PC-3 (cell line): ENCODE results near the gene CAPSL. TPM values are rescaled to one million over a fixed set of nuclear protein-coding genes. Genes with fewer than 3 reads are reported as not detected.
A peak's percentile ranks its signal among the peaks of the same experiment; 100 is the strongest.

Experiments used
- ATAC-seq: fragments of 200-7000 bp; cut with Tn5 transposase; 2 replicates; pipeline ENCODE4 v1.9.1; 2020; ENCODE audit warnings: mild to moderate bottlenecking, moderate library complexity
- BruUV-seq: library from RNA; stranded (reverse); fragments of 400-500 nt; replicated peaks from 2 replicates; lab custom pipeline; 2021; lab: Mats Ljungman, UMichigan
- CTCF ChIA-PET: fragments of 300-600 bp; sonication (Branson Sonifier 250); formaldehyde crosslinking; loops from one replicate; lab custom pipeline; 2022; ENCODE audit warnings: antibody characterized with exemption; lab: Charles Lee
- POLR2A ChIA-PET: fragments of 300-600 bp; sonication (Branson Sonifier 250); formaldehyde crosslinking; loops from one replicate; lab custom pipeline; 2022; ENCODE audit warnings: antibody characterized with exemption; ENCODE audit not compliant: unreplicated experiment; lab: Charles Lee
- DNase-seq: peaks from one replicate; pipeline ENCODE4 v3.0.0-alpha.2; 2015
- H2AFZ ChIP-seq: fragments of 300-600 bp; sonication (generic); 2 replicates; pipeline ENCODE4 v1.6.0; 2016; ENCODE audit warnings: antibody characterized with exemption, low read length
- H3F3A ChIP-seq: fragments of 300-600 bp; sonication (generic); one replicate; pipeline ENCODE4 v1.6.0; 2017; ENCODE audit warnings: antibody characterized with exemption, low read length, control low read depth, mild to moderate bottlenecking; ENCODE audit not compliant: unreplicated experiment
- H3K27ac ChIP-seq: fragments of 300-600 bp; sonication (generic); 2 replicates; pipeline ENCODE4 v1.5.1; 2016; ENCODE audit warnings: mild to moderate bottlenecking, low read length
- H3K27me3 ChIP-seq: fragments of 300-600 bp; sonication (generic); 2 replicates; pipeline ENCODE4 v1.6.1; 2016; ENCODE audit warnings: low read length, mixed read lengths
- H3K36me3 ChIP-seq: fragments of 300-600 bp; sonication (generic); 2 replicates; pipeline ENCODE4 v1.6.1; 2016; ENCODE audit warnings: low read depth, mixed run types, low read length, mixed read lengths
- H3K4me1 ChIP-seq: fragments of 300-600 bp; sonication (generic); 2 replicates; pipeline ENCODE4 v1.5.1; 2016; ENCODE audit warnings: low read length; ENCODE audit not compliant: insufficient read depth
- H3K4me2 ChIP-seq: fragments of 300-600 bp; sonication (generic); 2 replicates; pipeline ENCODE4 v1.6.0; 2016; ENCODE audit warnings: low read length
- H3K4me3 ChIP-seq: fragments of 300-600 bp; sonication (generic); 2 replicates; pipeline ENCODE4 v1.5.1; 2016; ENCODE audit warnings: mild to moderate bottlenecking, low read length, mixed read lengths
- H3K79me2 ChIP-seq: fragments of 300-600 bp; sonication (generic); 2 replicates; pipeline ENCODE4 v1.6.1; 2017; ENCODE audit warnings: low read length, mixed read lengths
- H3K9ac ChIP-seq: fragments of 300-600 bp; sonication (generic); 2 replicates; pipeline ENCODE4 v1.6.0; 2016; ENCODE audit warnings: mild to moderate bottlenecking, low read length
- H3K9me2 ChIP-seq: fragments of 300-600 bp; sonication (generic); replicated peaks from 2 replicates; pipeline ENCODE4 v1.6.1; 2016; ENCODE audit warnings: mixed run types, low read length, mixed read lengths
- H3K9me3 ChIP-seq: fragments of 300-600 bp; sonication (generic); 2 replicates; pipeline ENCODE4 v1.6.1; 2016; ENCODE audit warnings: low read length, mixed read lengths
- H4K20me1 ChIP-seq: fragments of 300-600 bp; sonication (generic); 2 replicates; pipeline ENCODE4 v1.6.1; 2016; ENCODE audit warnings: low read length, mixed read lengths
- CTCF ChIP-seq: fragments of 300-600 bp; sonication (generic); conservative IDR thresholded peaks from 2 replicates; pipeline ENCODE4 v1.5.1; 2017; ENCODE audit warnings: antibody characterized with exemption, low read depth, mild to moderate bottlenecking, low read length
- EZH2 ChIP-seq: fragments of 300-600 bp; sonication (generic); IDR thresholded peaks from one replicate; pipeline ENCODE4 v1.6.1; 2017; ENCODE audit warnings: antibody characterized with exemption, mild to moderate bottlenecking, low read length; ENCODE audit not compliant: unreplicated experiment
- EZH2phosphoT487 ChIP-seq: fragments of 300-600 bp; sonication (generic); IDR thresholded peaks from 2 replicates; pipeline ENCODE4 v1.6.1; 2018; ENCODE audit warnings: mild to moderate bottlenecking, antibody characterized with exemption, low read length, borderline replicate concordance
- intact Hi-C: fragments of 100-400 bp; cut with micrococcal nuclease; formaldehyde crosslinking; loops from 2 replicates; pipeline ENCODE4 v1.9.0; 2023
- total RNA-seq: library from RNA; depleted of rRNA; stranded (reverse); fragments of >200 nt; gene quantifications from 2 replicates; pipeline ENCODE4 v1.2.3, GENCODE V29; 2014

Gene CAPSL
- total RNA-seq, 1 experiment from 2014 or later: 0.11 TPM

GRCh38 chr5:35974570-35974969 is 36.1 kb upstream of the CAPSL start:
- Histone ChIP-seq H3K27ac (no peak overlapping the region), H3K9ac (no peak overlapping the region), H3F3A (no peaks in the 10 kb centered on the region), H3K79me2 (no peaks in the 10 kb centered on the region), H3K36me3 (no peaks in the 10 kb centered on the region), H3K4me1 (no peaks in the 10 kb centered on the region), H3K4me2 (no peak overlapping the region), H3K27me3 (peaks cover 4% of the 10 kb centered on the region; the same call in 1 of the 2 replicates), H3K9me3 (no peaks in the 10 kb centered on the region), H2AFZ (no peak overlapping the region), H4K20me1 (no peaks in the 10 kb centered on the region), H3K4me3 (no peak overlapping the region), H3K9me2 (no peaks in the 10 kb centered on the region)
- ChIA-PET POLR2A (no interaction called here), CTCF (no interaction called here)
- no peak for ATAC-seq
- BruUV-seq: no TSS peak
- no peak for TF ChIP-seq EZH2
- TF ChIP-seq EZH2phosphoT487: no peak
- no peak for TF ChIP-seq CTCF
- intact Hi-C loops: no loop called here
- DNase-seq: no peak

- Histone ChIP-seq H3K9me3 (no peaks in the 10 kb centered on the region), H3K4me3 (no peak overlapping the region), H3F3A (no peaks in the 10 kb centered on the region), H3K27me3 (peaks cover 4% of the 10 kb centered on the region; the same call in 1 of the 2 replicates), H3K4me1 (no peaks in the 10 kb centered on the region), H3K79me2 (no peaks in the 10 kb centered on the region), H3K27ac (no peak overlapping the region), H3K36me3 (no peaks in the 10 kb centered on the region), H3K4me2 (no peak overlapping the region), H3K9me2 (no peaks in the 10 kb centered on the region), H4K20me1 (no peaks in the 10 kb centered on the region), H3K9ac (no peak overlapping the region), H2AFZ (no peak overlapping the region)
- BruUV-seq: no TSS peak
- no peak for TF ChIP-seq CTCF
- no peak for TF ChIP-seq EZH2
- TF ChIP-seq EZH2phosphoT487: no peak
- intact Hi-C loops: no loop called here
- POLR2A ChIA-PET: no interaction called here
- ATAC-seq (no peak), DNase-seq (no peak)
- CTCF ChIA-PET: no interaction called here
Observed at GRCh38 chr5:35971878-35972210, 33.4 kb upstream of the CAPSL start.

- no peak overlapping the region for H3K9ac ChIP-seq
- no peaks in the 10 kb centered on the region for H3K4me1 ChIP-seq
- ChIA-PET POLR2A (no interaction called here), CTCF (no interaction called here)
- H3K27me3 ChIP-seq: peaks cover 4% of the 10 kb centered on the region; the same call in 1 of the 2 replicates
- no TSS peak for BruUV-seq
- H3K36me3 ChIP-seq: no peaks in the 10 kb centered on the region
- intact Hi-C loops: no loop called here
- ATAC-seq (no peak), DNase-seq (peak; percentile 4)
- H3K79me2 ChIP-seq: no peaks in the 10 kb centered on the region
- H3K9me3 ChIP-seq: no peaks in the 10 kb centered on the region
- H3K4me3 ChIP-seq: no peak overlapping the region
- no peaks in the 10 kb centered on the region for H4K20me1 ChIP-seq
- H3K4me2 ChIP-seq: no peak overlapping the region
- no peak overlapping the region for H2AFZ ChIP-seq
- H3F3A ChIP-seq: no peaks in the 10 kb centered on the region
- no peak for TF ChIP-seq CTCF
- no peak for TF ChIP-seq EZH2
- no peak for TF ChIP-seq EZH2phosphoT487
- no peaks in the 10 kb centered on the region for H3K9me2 ChIP-seq
- H3K27ac ChIP-seq: no peak overlapping the region
Observed at GRCh38 chr5:35971186-35971877, 32.9 kb upstream of the CAPSL start.
